Hepatocyte (in vitro differentiated cells): ENCODE measurements around the gene CARS2. TPM values are rescaled to one million over a fixed set of nuclear protein-coding genes. Genes with fewer than 3 reads are reported as not detected.

Experiments
- DNase-seq: peaks from one replicate; pipeline ENCODE4 v3.0.0-alpha.2; 2016; ENCODE audit warnings: low spot score
- H2AFZ ChIP-seq: fragments of 200-600 bp; sonication (generic); 2 replicates; pipeline ENCODE4 v1.6.0; 2016; ENCODE audit warnings: antibody characterized with exemption, mild to moderate bottlenecking
- H3K27ac ChIP-seq: fragments of 200-600 bp; sonication (generic); 2 replicates; pipeline ENCODE4 v1.5.1; 2016; ENCODE audit warnings: mild to moderate bottlenecking
- H3K27me3 ChIP-seq: fragments of 200-600 bp; sonication (generic); 2 replicates; pipeline ENCODE4 v1.6.1; 2016
- H3K36me3 ChIP-seq: fragments of 200-600 bp; sonication (generic); replicated peaks from 2 replicates; pipeline ENCODE4 v1.5.1; 2016; ENCODE audit warnings: low read depth; ENCODE audit not compliant: insufficient read depth
- H3K4me1 ChIP-seq: fragments of 200-600 bp; sonication (generic); 2 replicates; pipeline ENCODE4 v1.5.1; 2016; ENCODE audit warnings: mild to moderate bottlenecking, moderate library complexity; ENCODE audit not compliant: insufficient read depth
- H3K4me2 ChIP-seq: fragments of 200-600 bp; sonication (generic); 2 replicates; pipeline ENCODE4 v1.6.0; 2016
- H3K4me3 ChIP-seq: fragments of 200-600 bp; sonication (generic); 2 replicates; pipeline ENCODE4 v1.5.1; 2016; ENCODE audit warnings: mild to moderate bottlenecking
- H3K79me2 ChIP-seq: fragments of 200-600 bp; sonication (generic); 2 replicates; pipeline ENCODE4 v1.6.0; 2017; ENCODE audit warnings: mild to moderate bottlenecking
- H3K9me2 ChIP-seq: fragments of 200-600 bp; sonication (generic); replicated peaks from 2 replicates; pipeline ENCODE4 v1.6.0; 2017; ENCODE audit warnings: mild to moderate bottlenecking; ENCODE audit not compliant: insufficient read depth
- H3K9me3 ChIP-seq: fragments of 200-600 bp; sonication (generic); 2 replicates; pipeline ENCODE4 v1.5.1; 2016; ENCODE audit warnings: low read depth, mild to moderate bottlenecking
- H4K20me1 ChIP-seq: fragments of 200-600 bp; sonication (generic); 2 replicates; pipeline ENCODE4 v1.6.0; 2016; ENCODE audit warnings: mild to moderate bottlenecking; ENCODE audit not compliant: insufficient read depth, poor library complexity, severe bottlenecking
- CTCF ChIP-seq: fragments of 200-600 bp; sonication (generic); IDR thresholded peaks from 2 replicates; pipeline ENCODE4 v1.5.1; 2016; ENCODE audit warnings: antibody characterized with exemption, mild to moderate bottlenecking; ENCODE audit not compliant: poor library complexity
- EZH2 ChIP-seq: fragments of 200-600 bp; sonication (generic); IDR thresholded peaks from 2 replicates; pipeline ENCODE4 v1.6.1; 2016; ENCODE audit warnings: antibody characterized with exemption, mild to moderate bottlenecking, borderline replicate concordance
- EZH2phosphoT487 ChIP-seq: fragments of 200-600 bp; sonication (generic); IDR thresholded peaks from one replicate; pipeline ENCODE4 v1.6.1; 2018; ENCODE audit warnings: antibody characterized with exemption, mild to moderate bottlenecking, low read depth, moderate library complexity; ENCODE audit not compliant: unreplicated experiment, severe bottlenecking
- WGBS: methylation state at CpG from one replicate; pipeline ENCODE4 v1.1.6; 2016; ENCODE audit warnings: low lambda C conversion rate; ENCODE audit errors: missing lambda C conversion rate; 5-methylcytosine and 5-hydroxymethylcytosine counted together
- polyA plus RNA-seq: library from polyadenylated mRNA; unstranded; fragments of >200 nt; fragmentation: Nextera tagmentation; extraction: Ambion mirVana; gene quantifications from 2 replicates; pipeline ENCODE4 v1.2.1, GENCODE V29; 2016
- total RNA-seq: library from RNA; depleted of rRNA; stranded (reverse); fragments of >200 nt; gene quantifications from 2 replicates; pipeline ENCODE4 v1.2.3, GENCODE V29; 2014

CARS2 gene
- total and polyA plus RNA-seq, 2 experiments from 2014 or later: 72.9 to 105 TPM

GRCh38 chr13:110664673-110665072, 41.2 kb downstream of the CARS2 start:
- H3K27ac ChIP-seq: no peak overlapping the region
- WGBS: 98% methylated on average over 11 of the region's 11 CpGs
- no peak overlapping the region for H2AFZ ChIP-seq
- no peak for TF ChIP-seq EZH2phosphoT487
- TF ChIP-seq CTCF: no peak
- peaks cover 8% of the 10 kb centered on the region for H3K9me3 ChIP-seq
- H3K79me2 ChIP-seq: no peaks in the 10 kb centered on the region
- H3K27me3 ChIP-seq: no peaks in the 10 kb centered on the region
- no peaks in the 10 kb centered on the region for H3K36me3 ChIP-seq
- no peaks in the 10 kb centered on the region for H4K20me1 ChIP-seq
- H3K9me2 ChIP-seq: no peaks in the 10 kb centered on the region
- no peaks in the 10 kb centered on the region for H3K4me1 ChIP-seq
- no peak overlapping the region for H3K4me3 ChIP-seq
- no peak for DNase-seq
- H3K4me2 ChIP-seq: no peak overlapping the region

DNA sequence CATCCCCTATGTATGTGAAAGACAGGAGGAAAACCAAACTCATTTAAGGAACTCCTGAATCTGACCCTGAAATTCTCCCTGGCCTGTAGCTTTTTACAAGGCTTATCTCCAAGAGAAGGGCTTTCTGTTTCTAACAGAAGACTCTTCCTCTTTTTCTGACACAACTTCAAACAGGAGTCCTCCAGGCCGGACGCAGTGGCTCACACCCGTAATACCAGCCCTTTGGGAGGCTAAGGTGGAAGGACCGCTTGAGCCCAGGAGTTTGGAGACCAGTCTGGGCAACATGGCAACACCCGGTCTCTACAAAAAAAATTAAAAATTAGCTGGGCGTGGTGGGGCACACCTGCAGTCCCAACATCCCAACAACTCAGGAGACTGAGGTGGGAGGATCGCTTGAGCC, 41.9 kb downstream of the CARS2 start:
- no peaks in the 10 kb centered on the region for H4K20me1 ChIP-seq

DNA sequence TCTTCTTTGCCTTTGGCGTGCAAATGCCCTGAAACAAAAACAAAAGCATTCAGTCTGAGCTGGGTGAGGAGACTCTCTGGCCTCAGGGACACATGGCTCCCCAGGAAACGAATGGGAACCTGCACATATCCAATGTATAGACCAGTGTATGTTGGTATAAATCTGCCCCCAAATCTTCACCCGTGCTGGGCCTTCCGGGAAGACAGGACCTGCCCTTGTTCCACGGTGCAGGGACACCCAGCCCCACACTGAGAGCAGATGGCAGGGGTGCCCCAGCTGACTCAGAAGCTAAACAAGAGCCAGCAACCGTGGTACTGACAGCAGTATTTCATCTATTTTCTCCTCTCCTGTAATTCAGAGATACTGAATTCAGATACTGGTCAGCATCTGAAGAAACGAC, 42.4 kb downstream of the CARS2 start:
- Histone ChIP-seq H2AFZ (no peak overlapping the region), H3K4me3 (no peak overlapping the region), H4K20me1 (no peaks in the 10 kb centered on the region), H3K4me2 (no peak overlapping the region), H3K27me3 (no peaks in the 10 kb centered on the region), H3K79me2 (no peaks in the 10 kb centered on the region), H3K9me2 (no peaks in the 10 kb centered on the region), H3K4me1 (no peaks in the 10 kb centered on the region), H3K27ac (no peak overlapping the region), H3K36me3 (no peaks in the 10 kb centered on the region), H3K9me3 (peaks cover 8% of the 10 kb centered on the region)
- WGBS: 82% methylated on average over 7 of the region's 7 CpGs
- TF ChIP-seq EZH2phosphoT487: no peak
- TF ChIP-seq EZH2: no peak
- no peak for TF ChIP-seq CTCF
- no peak for DNase-seq

More for the DNA sequence above, 41.9 kb downstream of the CARS2 start:
- no peaks in the 10 kb centered on the region for H3K9me2 ChIP-seq
- H3K9me3 ChIP-seq: peaks cover 8% of the 10 kb centered on the region
- H3K4me3 ChIP-seq: no peak overlapping the region
- no peak overlapping the region for H3K27ac ChIP-seq
- H3K27me3 ChIP-seq: no peaks in the 10 kb centered on the region
- no peak overlapping the region for H3K4me2 ChIP-seq
- H3K4me1 ChIP-seq: no peaks in the 10 kb centered on the region
- no peaks in the 10 kb centered on the region for H3K79me2 ChIP-seq
- DNase-seq: no peak
- WGBS: 98% methylated on average over 7 of the region's 7 CpGs
- H3K36me3 ChIP-seq: no peaks in the 10 kb centered on the region
- no peak overlapping the region for H2AFZ ChIP-seq
- TF ChIP-seq EZH2 (no peak), CTCF (no peak), EZH2phosphoT487 (no peak)
